ENCODE measurements around the gene MALRD1.

GRCh38 chr10:19158870-19159269 is 110.3 kb downstream of the MALRD1 start:
- TF ChIP-seq CTCF (IDR thresholded peaks at IDR 0.05; ENCODE audit: insufficient read depth, low read depth, low read length) = no peak
- TF ChIP-seq EZH2 (IDR thresholded peaks at IDR 0.05; ENCODE audit: insufficient read depth, low read length) = no peak
